Head of caudate nucleus (tissue), 42 donors: Measurements from ENCODE around the gene ANKRD28.

Experiments
- DNase-seq, 42 donors: peaks; one replicate each; pipeline versions ENCODE4 v3.0.0 to v3.0.0-alpha.2; 2020 to 2021; ENCODE audit warnings: mixed read lengths in 7 of 42
- intact Hi-C: fragments of 100-400 bp; cut with DNase I; formaldehyde crosslinking; loops from one replicate; pipeline ENCODE4 v1.15.0; 2022

ANKRD28 gene

GRCh38 chr3:15690748-15691147, 107.0 kb downstream of the ANKRD28 start:
- DNase-seq: no peak
- intact Hi-C loops: no loop called here

GRCh38 chr3:15690230-15690629, 107.5 kb downstream of the ANKRD28 start:
- intact Hi-C loops: no loop called here
- DNase-seq: no peak

DNA sequence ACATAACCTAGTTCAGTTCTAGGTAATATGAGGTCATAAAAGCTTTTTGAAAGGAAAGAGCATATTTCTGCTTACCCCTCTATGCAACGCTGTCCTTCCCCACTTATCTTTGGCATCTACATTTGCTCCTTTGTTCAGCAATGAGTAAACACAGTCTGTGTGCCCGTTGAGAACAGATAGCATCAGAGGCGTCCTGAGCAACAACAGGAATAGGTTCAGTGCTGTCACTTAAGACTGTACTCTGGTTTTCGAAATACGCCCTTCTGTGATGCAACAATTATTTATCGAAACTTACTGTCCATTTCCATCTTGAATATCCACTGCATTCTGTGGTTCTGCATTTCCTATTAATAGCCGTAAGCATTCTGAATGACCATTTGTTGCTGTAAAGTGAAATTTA, 111.9 kb downstream of the ANKRD28 start:
- intact Hi-C loops: no loop called here
- peak in 2 of 42 donors; percentile 17 to 26 for DNase-seq

GRCh38 chr3:15683253-15683652, 114.5 kb downstream of the ANKRD28 start:
- DNase-seq: no peak
- intact Hi-C loops: no loop called here

DNA sequence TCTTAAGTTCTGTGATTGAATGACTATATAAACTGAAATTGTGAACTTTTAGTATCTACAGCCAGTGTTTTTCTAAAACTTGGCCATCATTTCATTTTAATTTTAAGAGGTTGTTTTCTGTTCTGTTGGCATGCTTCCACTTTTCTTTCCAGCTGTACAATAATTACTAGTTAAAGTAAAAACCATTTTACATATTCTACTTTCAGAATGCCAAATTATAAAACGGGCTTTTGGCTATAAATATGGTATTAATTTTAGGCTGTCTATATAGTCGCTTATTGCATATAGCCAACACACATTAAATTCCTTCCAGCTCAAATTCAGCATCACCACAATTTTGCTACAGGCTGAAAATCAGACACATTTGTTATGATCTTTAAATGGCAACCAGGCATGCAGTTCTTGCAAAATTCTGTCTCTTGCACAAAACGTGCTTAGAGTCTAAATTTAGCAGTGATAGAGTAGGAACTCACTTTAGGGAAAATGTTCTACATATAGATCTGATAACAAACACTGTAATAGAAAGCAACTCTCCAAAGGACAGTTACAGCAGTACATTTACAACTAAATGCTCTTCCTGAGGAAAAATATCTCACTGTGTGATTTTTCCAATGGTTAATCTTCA, 115.1 kb downstream of the ANKRD28 start:
- intact Hi-C loops: no loop called here
- peak in 1 of 42 donors; percentile 33 for DNase-seq

DNA sequence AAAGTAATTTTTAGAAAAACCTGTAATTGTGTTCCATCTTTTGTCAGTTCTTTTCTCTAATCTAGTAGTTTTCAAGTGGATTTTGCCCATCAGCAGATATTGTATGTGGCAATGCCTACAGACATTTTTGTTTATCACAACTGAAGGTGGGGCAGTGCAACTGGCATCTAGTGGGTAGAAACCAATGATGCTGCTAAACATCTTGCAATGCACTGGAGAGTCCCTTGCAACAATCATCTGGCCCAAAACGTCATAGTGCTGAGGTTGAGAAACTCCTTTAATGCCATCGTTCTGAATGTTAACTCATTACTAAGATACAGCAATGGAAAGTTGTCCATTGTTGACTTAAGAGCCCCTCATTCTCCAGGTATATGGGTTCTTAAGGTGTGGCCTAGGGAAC, 116.1 kb downstream of the ANKRD28 start:
- intact Hi-C loops: no loop called here
- DNase-seq: no peak

DNA sequence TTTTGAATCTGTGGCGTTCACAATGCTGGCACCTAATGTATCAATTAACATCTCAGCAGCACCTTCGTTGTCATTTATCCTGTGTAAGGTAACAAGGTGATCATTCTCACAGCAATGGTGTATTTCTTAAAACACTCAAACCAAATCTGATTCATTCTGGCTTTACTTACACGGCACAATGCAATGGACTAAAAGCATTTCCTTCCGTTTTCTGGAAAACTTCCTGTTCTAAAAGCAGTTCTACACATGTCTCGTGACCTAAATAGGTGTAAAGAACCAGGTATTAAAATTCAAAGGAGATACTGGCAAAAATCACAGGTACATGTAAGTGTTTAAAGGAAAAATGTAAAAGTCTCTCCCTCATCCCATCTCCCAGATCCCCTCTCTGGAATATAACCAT, 118.5 kb downstream of the ANKRD28 start:
- intact Hi-C loops: no loop called here

DNA sequence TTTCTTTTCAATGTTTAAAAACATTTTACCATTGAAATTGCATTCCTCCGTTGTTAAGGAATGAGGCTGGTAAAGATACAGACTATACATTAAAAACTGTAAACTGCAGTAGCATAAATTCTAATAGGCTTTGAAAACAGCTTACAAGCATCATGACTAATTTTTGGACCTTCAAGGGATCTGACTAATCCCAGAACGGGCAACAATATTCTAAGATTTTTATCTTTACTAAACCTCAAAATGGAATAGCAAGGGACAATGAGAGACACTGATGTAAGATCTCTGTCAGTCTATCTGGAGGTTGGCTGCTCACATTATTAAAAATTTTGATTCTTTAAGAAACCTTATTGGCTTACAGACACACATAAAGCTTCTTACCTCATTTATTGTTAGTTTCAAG, 121.5 kb downstream of the ANKRD28 start:
- intact Hi-C loops: no loop called here

More for the DNA sequence above, 118.5 kb downstream of the ANKRD28 start:
- DNase-seq: no peak

DNA sequence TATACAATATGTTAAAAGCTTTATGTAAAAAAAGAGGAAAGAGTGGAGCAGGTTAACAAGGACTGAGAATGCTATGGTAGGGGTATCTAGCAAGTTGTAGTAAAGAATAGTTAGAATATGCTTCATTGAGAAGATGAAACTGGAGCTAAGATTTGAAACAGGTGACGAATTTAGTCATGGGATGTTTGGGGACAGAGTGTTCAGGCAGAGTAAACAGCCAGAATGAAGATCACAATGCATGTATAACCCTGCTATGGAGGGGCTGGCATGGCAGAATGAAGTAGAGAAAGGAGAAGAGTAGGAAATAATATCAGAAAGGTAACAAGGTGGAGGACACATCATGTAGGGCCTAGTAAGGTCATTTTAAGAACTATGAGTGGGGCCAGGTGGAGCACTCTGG, 124.2 kb downstream of the ANKRD28 start:
- no peak for DNase-seq
- intact Hi-C loops: no loop called here

More for the DNA sequence above, 121.5 kb downstream of the ANKRD28 start:
- no peak for DNase-seq

- intact Hi-C loops: no loop called here
- DNase-seq: no peak
Measured at GRCh38 chr3:15667484-15667883, 130.3 kb downstream of the ANKRD28 start.

GRCh38 chr3:15666277-15666676, 131.5 kb downstream of the ANKRD28 start:
- DNase-seq: no peak
- intact Hi-C loops: no loop called here

- intact Hi-C loops: no loop called here
Measured at GRCh38 chr3:15665510-15666150, 132.1 kb downstream of the ANKRD28 start.

DNA sequence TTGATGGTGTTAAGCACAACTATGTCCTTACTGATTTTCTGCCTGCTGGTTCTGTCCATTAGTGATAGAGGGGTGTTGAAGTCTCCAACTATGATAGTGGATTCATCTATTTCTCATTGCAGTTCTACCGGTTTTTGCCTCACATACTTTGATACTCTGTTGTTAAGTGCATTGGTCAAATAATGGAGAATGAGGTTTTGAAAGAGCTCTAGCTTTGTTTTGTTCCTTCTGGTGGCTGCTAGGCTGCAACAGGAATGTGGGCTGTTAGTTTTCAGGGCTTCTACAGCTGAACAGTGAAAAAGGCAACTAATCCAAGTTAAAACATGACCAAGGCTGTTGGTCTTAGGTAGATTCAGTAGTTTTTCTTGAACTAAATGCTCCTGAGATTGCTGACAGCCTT, 133.6 kb downstream of the ANKRD28 start:
- intact Hi-C loops: no loop called here
- no peak for DNase-seq

More at GRCh38 chr3:15665510-15666150, 132.1 kb downstream of the ANKRD28 start:
- no peak for DNase-seq

- DNase-seq: no peak
- intact Hi-C loops: no loop called here
Measured at GRCh38 chr3:15660055-15660935, 137.5 kb downstream of the ANKRD28 start.

- DNase-seq: no peak
- intact Hi-C loops: no loop called here
Measured at GRCh38 chr3:15659254-15659975, 138.4 kb downstream of the ANKRD28 start.

- DNase-seq: no peak
- intact Hi-C loops: no loop called here
Measured at GRCh38 chr3:15657016-15657415, 140.8 kb downstream of the ANKRD28 start.

DNA sequence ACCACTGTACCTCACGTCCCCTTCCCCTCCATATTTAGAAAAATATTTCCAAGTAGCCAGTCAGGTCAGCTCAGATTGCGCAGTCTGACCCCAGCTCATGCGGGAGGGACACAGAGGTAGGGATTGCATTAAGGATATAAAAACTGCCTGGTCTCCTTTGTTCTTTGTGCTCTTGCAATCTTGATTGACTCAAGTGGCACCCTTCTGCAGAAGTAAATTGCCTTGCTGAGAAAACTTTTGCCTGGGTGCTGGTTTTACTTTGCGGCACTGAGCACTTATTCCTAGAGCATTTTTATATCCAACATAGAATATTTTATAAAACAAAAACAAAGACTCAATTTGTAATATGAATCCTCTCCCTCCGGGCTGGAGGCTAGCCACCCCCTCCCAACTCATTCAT, 141.4 kb downstream of the ANKRD28 start:
- intact Hi-C loops: no loop called here
- DNase-seq: no peak

DNA sequence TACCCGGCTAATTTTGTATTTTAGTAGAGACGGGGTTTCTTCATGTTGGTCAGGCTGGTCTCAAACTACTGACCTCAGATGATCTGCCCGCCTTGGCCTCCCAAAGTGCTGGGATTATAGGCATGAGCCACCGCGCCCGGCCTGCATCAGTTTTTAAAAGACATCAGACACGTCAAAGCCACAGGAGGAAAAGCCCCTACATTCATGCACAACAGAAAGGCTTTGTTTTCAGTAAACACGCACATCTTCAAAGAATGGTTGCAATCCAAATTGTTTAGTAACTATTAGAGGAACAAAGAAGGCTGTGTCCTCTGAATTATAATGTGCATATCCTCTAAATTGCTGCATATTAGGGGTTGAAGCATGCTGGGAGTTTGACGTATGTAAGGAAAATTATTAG, 142.9 kb downstream of the ANKRD28 start:
- intact Hi-C loops: no loop called here
- peak in 38 of 42 donors; percentile 11 to 84 (median 56) for DNase-seq

DNA sequence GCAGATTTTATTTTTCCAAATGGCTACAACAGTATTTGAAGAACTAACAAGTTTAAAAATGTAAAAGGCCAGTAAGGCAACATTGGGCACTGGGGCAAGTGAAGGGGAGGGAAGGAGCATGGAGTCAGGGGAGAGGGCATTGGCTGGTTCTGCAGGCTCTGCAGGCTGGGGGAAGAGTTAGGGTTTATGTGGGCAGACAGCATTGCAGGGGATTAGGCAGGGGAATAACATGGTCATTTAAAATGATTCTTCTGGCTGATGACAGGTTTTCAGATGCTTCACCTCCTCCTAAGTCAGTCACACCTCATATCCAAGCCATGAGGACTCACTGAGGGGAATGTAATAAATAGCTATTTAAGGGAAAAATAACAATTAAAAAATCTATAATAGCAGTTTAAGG, 143.7 kb downstream of the ANKRD28 start:
- intact Hi-C loops: no loop called here

More for the DNA sequence above, 143.7 kb downstream of the ANKRD28 start:
- DNase-seq: peak in 1 of 42 donors; percentile 38
